Astrocyte (in vitro differentiated cells and primary cell): ENCODE data around the gene UHRF1.

Experiments
- CTCF ChIP-seq: IDR thresholded peaks from 2 replicates; pipeline ENCODE4 v1.5.1; 2011; ENCODE audit warnings: low read depth, mild to moderate bottlenecking, inconsistent platforms, low read length, moderate library complexity; ENCODE audit not compliant: insufficient read depth
- EZH2 ChIP-seq: IDR thresholded peaks from 2 replicates; pipeline ENCODE4 v1.6.1; 2012; ENCODE audit warnings: mild to moderate bottlenecking, low read length, inconsistent platforms; ENCODE audit not compliant: insufficient read depth

- TF ChIP-seq CTCF (no peak), EZH2 (no peak)
Observed at GRCh38 chr19:4866595-4867424, 42.5 kb upstream of the UHRF1 start.
